WTC11 (cell line): ENCODE measurements around the gene C2orf76.

Source experiments
- CTCF ChIP-seq: fragments of 200-600 bp; IDR thresholded peaks from 2 replicates; pipeline ENCODE4 v1.8.0; 2022; ENCODE audit warnings: antibody characterized with exemption
- E2F4 ChIP-seq: sonication (generic); formaldehyde crosslinking; IDR thresholded peaks from 2 replicates; pipeline ENCODE4 v1.8.1; 2022; ENCODE audit warnings: low read depth, mild to moderate bottlenecking, moderate library complexity, missing genetic modification reagents, borderline replicate concordance
- ELF4 ChIP-seq: sonication (generic); formaldehyde crosslinking; IDR thresholded peaks from 2 replicates; pipeline ENCODE4 v1.8.1; 2022; ENCODE audit warnings: low read depth, mild to moderate bottlenecking, moderate library complexity, missing genetic modification reagents
- NFYB ChIP-seq: sonication (generic); formaldehyde crosslinking; conservative IDR thresholded peaks from 2 replicates; pipeline ENCODE4 v1.8.0; 2022; ENCODE audit warnings: low read depth, missing genetic modification reagents
- ZNF317 ChIP-seq: sonication (generic); formaldehyde crosslinking; IDR thresholded peaks from 2 replicates; pipeline ENCODE4 v1.8.1; 2023; ENCODE audit warnings: low read depth, mild to moderate bottlenecking, moderate library complexity, missing genetic modification reagents, borderline replicate concordance
- TF ChIP-seq, protein P1 (sequence below): sonication (generic); formaldehyde crosslinking; IDR thresholded peaks from 2 replicates; pipeline ENCODE4 v1.8.0; 2022; ENCODE audit warnings: mild to moderate bottlenecking, missing genetic modification reagents
- TF ChIP-seq, protein P2 (sequence below): sonication (generic); formaldehyde crosslinking; IDR thresholded peaks from 2 replicates; pipeline ENCODE4 v1.8.1; 2023; ENCODE audit warnings: mild to moderate bottlenecking, missing genetic modification reagents, moderate library complexity

DNA sequence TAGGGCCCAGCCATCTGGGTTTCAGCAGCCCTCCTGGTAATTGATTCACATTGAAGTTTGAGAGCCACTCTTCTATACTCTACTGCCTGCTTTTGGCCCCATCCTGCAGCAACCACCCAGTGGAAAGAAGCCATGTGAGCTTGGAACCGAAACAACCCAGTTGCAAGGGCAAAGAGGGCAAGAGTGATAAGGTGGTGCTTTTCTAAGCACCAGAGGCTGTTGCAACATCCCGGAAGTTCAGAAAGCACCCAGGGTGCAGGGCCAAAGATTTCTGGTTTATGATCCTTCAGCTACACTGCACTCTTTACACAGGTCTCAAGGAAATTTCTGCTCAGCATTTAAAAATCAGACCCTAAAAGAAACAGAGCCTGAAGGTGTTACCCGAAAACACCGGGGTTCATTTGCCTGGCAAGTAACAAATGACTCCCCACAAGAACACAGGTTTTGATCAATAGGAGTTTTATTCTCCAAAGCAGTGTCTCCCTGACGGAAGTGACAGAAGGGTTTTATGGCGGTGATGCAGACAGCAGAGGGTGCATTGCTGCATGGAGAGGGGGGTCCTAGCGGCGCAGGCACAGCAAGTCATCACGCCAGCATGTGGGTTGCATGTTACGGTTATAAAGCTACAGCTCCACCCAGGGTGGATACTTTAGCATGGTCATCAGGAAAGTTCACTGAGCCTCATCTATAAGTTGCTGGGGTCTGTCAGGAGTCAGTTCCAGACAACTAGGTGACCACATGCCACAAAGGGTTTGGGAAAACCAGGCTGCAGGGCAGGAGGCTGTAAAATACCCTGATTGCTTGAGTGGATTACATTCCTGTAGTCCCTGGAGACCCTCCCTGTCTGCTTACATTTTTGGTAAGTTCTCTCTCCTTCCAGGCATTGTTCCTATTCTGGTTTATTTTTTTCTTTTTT lies 36.3 kb upstream of the C2orf76 start:
- TF ChIP-seq CTCF (no peak), ELF4 (CRISPR knock-in tag) (no peak), ZNF317 (no peak), NFYB (no peak), E2F4 (CRISPR knock-in tag) (no peak)
- TF ChIP-seq, protein P1, sequence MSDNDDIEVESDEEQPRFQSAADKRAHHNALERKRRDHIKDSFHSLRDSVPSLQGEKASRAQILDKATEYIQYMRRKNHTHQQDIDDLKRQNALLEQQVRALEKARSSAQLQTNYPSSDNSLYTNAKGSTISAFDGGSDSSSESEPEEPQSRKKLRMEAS = no peak
- TF ChIP-seq, protein P2, sequence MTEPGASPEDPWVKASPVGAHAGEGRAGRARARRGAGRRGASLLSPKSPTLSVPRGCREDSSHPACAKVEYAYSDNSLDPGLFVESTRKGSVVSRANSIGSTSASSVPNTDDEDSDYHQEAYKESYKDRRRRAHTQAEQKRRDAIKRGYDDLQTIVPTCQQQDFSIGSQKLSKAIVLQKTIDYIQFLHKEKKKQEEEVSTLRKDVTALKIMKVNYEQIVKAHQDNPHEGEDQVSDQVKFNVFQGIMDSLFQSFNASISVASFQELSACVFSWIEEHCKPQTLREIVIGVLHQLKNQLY (CRISPR knock-in tag) = no peak
